SW 1271 (cell line): ENCODE measurements around the gene HS6ST2.

Source experiments
- DNase-seq, 2 experiments: peaks; one replicate each; lab custom pipeline; 2025; lab: John Stamatoyannopoulos, UW

HS6ST2 gene

GRCh38 chrX:132740316-132741123 is 217.9 kb downstream of the HS6ST2 start:
- no peak for DNase-seq

GRCh38 chrX:132738951-132739350 is 219.5 kb downstream of the HS6ST2 start:
- no peak for DNase-seq

- peak in 1 of 2 experiments; percentile 3 for DNase-seq
These were observed 220.7 kb downstream of the HS6ST2 start for GRCh38 chrX:132737743-132738142.

- DNase-seq = no peak
These were observed 226.2 kb downstream of the HS6ST2 start for GRCh38 chrX:132732236-132732635.

GRCh38 chrX:132730726-132731125 is 227.7 kb downstream of the HS6ST2 start:
- no peak for DNase-seq

- no peak for DNase-seq
These were observed 228.2 kb downstream of the HS6ST2 start for GRCh38 chrX:132730266-132730665.

- DNase-seq = no peak
These were observed 230.1 kb downstream of the HS6ST2 start for GRCh38 chrX:132728296-132728695.

- no peak for DNase-seq
These were observed 239.9 kb downstream of the HS6ST2 start for GRCh38 chrX:132718431-132718958.

- DNase-seq = no peak
These were observed 242.4 kb downstream of the HS6ST2 start for GRCh38 chrX:132716006-132716405.

- DNase-seq = no peak
These were observed 243.5 kb downstream of the HS6ST2 start for GRCh38 chrX:132714913-132715312.

- DNase-seq = no peak
These were observed 246.1 kb downstream of the HS6ST2 start for GRCh38 chrX:132712350-132712749.

- no peak for DNase-seq
These were observed 247.7 kb downstream of the HS6ST2 start for GRCh38 chrX:132710656-132711155.

- no peak for DNase-seq
These were observed 249.9 kb downstream of the HS6ST2 start for GRCh38 chrX:132708529-132708928.

- no peak for DNase-seq
These were observed 253.7 kb downstream of the HS6ST2 start for GRCh38 chrX:132704769-132705168.

- no peak for DNase-seq
These were observed 264.0 kb downstream of the HS6ST2 start for GRCh38 chrX:132694382-132694781.

- DNase-seq = no peak
These were observed 265.9 kb downstream of the HS6ST2 start for GRCh38 chrX:132692526-132692925.

GRCh38 chrX:132692066-132692465 is 266.4 kb downstream of the HS6ST2 start:
- DNase-seq = no peak

GRCh38 chrX:132689612-132690563 is 268.5 kb downstream of the HS6ST2 start:
- DNase-seq = no peak

GRCh38 chrX:132685276-132685675 is 273.2 kb downstream of the HS6ST2 start:
- no peak for DNase-seq

- no peak for DNase-seq
These were observed 281.2 kb downstream of the HS6ST2 start for GRCh38 chrX:132677233-132677716.

GRCh38 chrX:132676561-132677186 is 281.8 kb downstream of the HS6ST2 start:
- no peak for DNase-seq

- no peak for DNase-seq
These were observed 282.3 kb downstream of the HS6ST2 start for GRCh38 chrX:132676102-132676501.
